Kidney (tissue), 14 donors: ENCODE results near the gene PRKAG2. TPM values are rescaled to one million over a fixed set of nuclear protein-coding genes. Genes with fewer than 3 reads are reported as not detected.

ENCODE experiments used
- DNase-seq, 5 donors: peaks; one replicate each; pipeline ENCODE4 v3.0.0-alpha.2; 2013 to 2020
- FAIRE-seq: peaks from 2 replicates; lab custom pipeline; 2012; peaks lifted over from hg19 to GRCh38; lab: Jason Lieb, UNC
- H3K27ac ChIP-seq, 2 donors: one replicate each; pipeline ENCODE4 v1.7.0; 2013; ENCODE audit warnings: low read depth in 2 of 2, low read length in 2 of 2, inconsistent platforms in 1 of 2
- H3K27me3 ChIP-seq: one replicate; pipeline ENCODE4 v1.7.1; 2013; ENCODE audit warnings: low read length, inconsistent platforms; ENCODE audit not compliant: control insufficient read depth, insufficient read depth
- H3K36me3 ChIP-seq, 3 donors: one replicate each; pipeline versions ENCODE4 v1.7.0 to v1.7.1; 2013; ENCODE audit warnings: low read length in 3 of 3, control low read depth in 1 of 3, inconsistent platforms in 1 of 3; ENCODE audit not compliant: insufficient read depth in 3 of 3, control insufficient read depth in 2 of 3
- H3K4me1 ChIP-seq, 3 donors: one replicate each; pipeline versions ENCODE4 v1.7.0 to v1.7.1; 2013; ENCODE audit warnings: low read length in 3 of 3, inconsistent platforms in 1 of 3, low read depth in 1 of 3; ENCODE audit not compliant: control insufficient read depth in 2 of 3, insufficient read depth in 2 of 3
- H3K4me3 ChIP-seq, 3 donors: one replicate each; pipeline versions ENCODE4 v1.7.0 to v1.8.1; 2013; ENCODE audit warnings: low read length in 3 of 3, control low read depth in 1 of 3, inconsistent platforms in 1 of 3
- H3K9ac ChIP-seq, 3 donors: one replicate each; pipeline versions ENCODE4 v1.7.0 to v1.7.1; 2013; ENCODE audit warnings: low read length in 3 of 3, control low read depth in 1 of 3, inconsistent platforms in 1 of 3
- H3K9me3 ChIP-seq, 3 donors: one replicate each; pipeline versions ENCODE4 v1.7.0 to v1.7.1; 2013; ENCODE audit warnings: low read length in 3 of 3, control low read depth in 1 of 3, inconsistent platforms in 1 of 3; ENCODE audit not compliant: control insufficient read depth in 2 of 3, insufficient read depth in 1 of 3
- intact Hi-C: fragments of 100-400 bp; cut with DNase I; formaldehyde crosslinking; loops from one replicate; pipeline ENCODE4 v1.11.1; 2022
- polyA plus RNA-seq: library from polyadenylated mRNA; stranded (reverse); fragments of 350-450 nt; fragmentation: Illumina TruSeq; extraction: RNeasy Lipid Tissue Mini Kit (QIAGEN cat#74804); gene quantifications from one replicate; pipeline ENCODE4 v1.2.3, GENCODE V29; 2014; ENCODE audit warnings: low read depth, low replicate concordance; ENCODE audit not compliant: insufficient read depth
- total RNA-seq: library from RNA; stranded (reverse); fragmentation: NEBNext Ultra II Directional; extraction: Animal tissue kit (Norgen Biotek cat#: 25700); gene quantifications from one replicate; pipeline ENCODE4 v1.2.1, GENCODE V29; 2021
- TF ChIP-seq, protein P1 (sequence below): IDR thresholded peaks from 3 replicates; pipeline ENCODE4 v1.5.1; 2012; ENCODE audit warnings: mild to moderate bottlenecking, moderate library complexity, borderline replicate concordance; ENCODE audit not compliant: insufficient read depth; ENCODE audit errors: extremely low read depth
- donor health status: control.
- donor health status: control.
- donor health status: control.
- donor health status: control.
- donor health status: control.
- donor health status: DM: yes; HTN: yes; CAD: no.
- donor health status: Normal renal cell carcinoma (clear cell type).

PRKAG2 gene
- total and polyA plus RNA-seq, 2 donors from 2014 or later, result 40.7 to 40.9 TPM

DNA sequence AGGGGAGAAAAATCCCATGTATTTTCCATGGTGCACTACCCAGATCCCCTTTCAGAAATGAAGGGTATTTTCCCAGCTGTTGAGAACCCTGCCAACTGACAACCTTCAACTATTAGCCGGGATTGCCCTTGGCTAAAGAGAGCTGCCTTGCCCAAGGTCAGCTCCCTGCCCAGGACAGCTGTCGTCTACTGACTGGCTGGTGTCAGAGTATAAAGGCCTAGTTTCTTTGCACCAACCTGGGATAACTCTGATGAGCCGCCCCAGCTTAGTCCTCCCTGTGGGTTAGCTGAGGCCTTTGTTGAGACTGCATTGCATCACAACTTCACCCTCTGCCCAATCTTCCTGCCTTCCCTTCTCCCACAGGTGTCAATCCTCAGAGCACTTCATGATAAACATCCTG, 210.0 kb downstream of the PRKAG2 start:
- no peaks in the 10 kb centered on the region for H3K4me1 ChIP-seq
- H3K4me3 ChIP-seq, result no peak overlapping the region
- H3K9me3 ChIP-seq, result no peaks in the 10 kb centered on the region
- TF ChIP-seq, protein P1, sequence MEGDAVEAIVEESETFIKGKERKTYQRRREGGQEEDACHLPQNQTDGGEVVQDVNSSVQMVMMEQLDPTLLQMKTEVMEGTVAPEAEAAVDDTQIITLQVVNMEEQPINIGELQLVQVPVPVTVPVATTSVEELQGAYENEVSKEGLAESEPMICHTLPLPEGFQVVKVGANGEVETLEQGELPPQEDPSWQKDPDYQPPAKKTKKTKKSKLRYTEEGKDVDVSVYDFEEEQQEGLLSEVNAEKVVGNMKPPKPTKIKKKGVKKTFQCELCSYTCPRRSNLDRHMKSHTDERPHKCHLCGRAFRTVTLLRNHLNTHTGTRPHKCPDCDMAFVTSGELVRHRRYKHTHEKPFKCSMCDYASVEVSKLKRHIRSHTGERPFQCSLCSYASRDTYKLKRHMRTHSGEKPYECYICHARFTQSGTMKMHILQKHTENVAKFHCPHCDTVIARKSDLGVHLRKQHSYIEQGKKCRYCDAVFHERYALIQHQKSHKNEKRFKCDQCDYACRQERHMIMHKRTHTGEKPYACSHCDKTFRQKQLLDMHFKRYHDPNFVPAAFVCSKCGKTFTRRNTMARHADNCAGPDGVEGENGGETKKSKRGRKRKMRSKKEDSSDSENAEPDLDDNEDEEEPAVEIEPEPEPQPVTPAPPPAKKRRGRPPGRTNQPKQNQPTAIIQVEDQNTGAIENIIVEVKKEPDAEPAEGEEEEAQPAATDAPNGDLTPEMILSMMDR, result no peak
- no peaks in the 10 kb centered on the region for H3K27me3 ChIP-seq
- DNase-seq, result no peak
- H3K36me3 ChIP-seq, result peaks cover 0 to 2% (median 0%) of the 10 kb centered on the region in 3 donors
- H3K27ac ChIP-seq, result no peak overlapping the region
- no peak overlapping the region for H3K9ac ChIP-seq
- intact Hi-C loops, result no loop called here
- FAIRE-seq, result no peak

DNA sequence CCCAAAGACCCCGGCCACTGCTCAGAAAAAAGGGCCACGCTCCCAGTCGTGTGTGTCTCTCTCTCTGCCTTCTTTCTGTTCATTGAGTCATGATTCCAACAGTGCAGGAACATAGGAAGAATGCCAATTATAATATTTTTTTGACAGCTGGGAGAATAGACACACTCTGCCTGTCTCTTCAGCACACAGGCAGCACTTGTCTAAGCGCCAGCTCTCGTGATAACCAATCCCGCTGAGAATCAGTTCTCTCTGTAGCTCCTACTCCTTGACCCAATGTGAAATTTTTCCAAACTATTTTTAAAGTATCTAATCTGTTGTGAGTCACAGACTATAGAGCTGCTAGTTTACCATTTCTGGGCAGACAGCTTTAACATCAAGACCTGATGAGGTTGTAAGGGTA, 211.5 kb downstream of the PRKAG2 start:
- FAIRE-seq (no peak), DNase-seq (peak in 2 of 5 donors; percentile 47 to 90)
- Histone ChIP-seq H3K27me3 (no peaks in the 10 kb centered on the region), H3K9ac (no peak overlapping the region), H3K4me3 (no peak overlapping the region), H3K27ac (peak overlapping the region in 1 of 2 donors; percentile 32), H3K9me3 (no peaks in the 10 kb centered on the region), H3K4me1 (peaks cover 0 to 3% (median 0%) of the 10 kb centered on the region in 3 donors), H3K36me3 (peaks cover 0 to 2% (median 0%) of the 10 kb centered on the region in 3 donors)
- TF ChIP-seq, protein P1, result no peak
- intact Hi-C loops, result no loop called here

- H3K4me3 ChIP-seq, result no peak overlapping the region
- intact Hi-C loops, result no loop called here
- peaks cover 0 to 4% (median 0%) of the 10 kb centered on the region in 3 donors for H3K4me1 ChIP-seq
- FAIRE-seq (no peak), DNase-seq (no peak)
- H3K27ac ChIP-seq, result no peak overlapping the region
- no peaks in the 10 kb centered on the region for H3K27me3 ChIP-seq
- H3K9me3 ChIP-seq, result no peaks in the 10 kb centered on the region
- no peak overlapping the region for H3K9ac ChIP-seq
- TF ChIP-seq, protein P1, result no peak
- H3K36me3 ChIP-seq, result peaks cover 0 to 2% (median 0%) of the 10 kb centered on the region in 3 donors
These were observed 212.6 kb downstream of the PRKAG2 start for GRCh38 chr7:151664268-151664667.
